Muscle of back (tissue), 11 donors: Measurements from ENCODE around the gene SPDYC. TPM values are rescaled to one million over a fixed set of nuclear protein-coding genes. Genes with fewer than 3 reads are reported as not detected.

Experiments used
- DNase-seq, 3 donors: peaks; one replicate each; pipeline versions ENCODE4 v3.0.0 to v3.0.0-alpha.2; 2013
- polyA plus RNA-seq, 10 donors: library from polyadenylated mRNA; unstranded; fragments of 120-200 nt; gene quantifications; one replicate each; pipeline ENCODE4 v1.2.1, GENCODE V29; 2013; ENCODE audit not compliant: insufficient read length in 10 of 10

SPDYC gene
- polyA plus RNA-seq, 10 donors = 0.17 to 0.20 TPM; not detected in 8

DNA sequence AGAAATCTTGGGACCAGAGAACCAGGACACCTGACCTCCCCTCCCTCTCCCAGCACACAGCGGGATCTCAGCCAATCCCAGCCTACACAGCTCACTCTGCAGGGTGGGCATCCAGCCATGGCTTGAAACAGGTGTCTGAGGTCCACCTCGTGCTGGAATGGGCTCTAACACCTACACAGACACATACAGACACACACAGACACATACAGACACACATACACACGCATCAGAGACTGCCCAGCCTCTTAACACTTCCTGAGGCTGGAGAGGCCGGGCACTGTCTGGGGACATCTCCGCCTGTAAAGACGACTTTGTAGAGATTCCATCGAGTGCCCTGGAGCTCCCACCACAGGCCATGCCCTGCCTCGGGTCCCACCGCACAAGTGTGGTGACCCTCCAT, 48.4 kb downstream of the SPDYC start:
- no peak for DNase-seq

DNA sequence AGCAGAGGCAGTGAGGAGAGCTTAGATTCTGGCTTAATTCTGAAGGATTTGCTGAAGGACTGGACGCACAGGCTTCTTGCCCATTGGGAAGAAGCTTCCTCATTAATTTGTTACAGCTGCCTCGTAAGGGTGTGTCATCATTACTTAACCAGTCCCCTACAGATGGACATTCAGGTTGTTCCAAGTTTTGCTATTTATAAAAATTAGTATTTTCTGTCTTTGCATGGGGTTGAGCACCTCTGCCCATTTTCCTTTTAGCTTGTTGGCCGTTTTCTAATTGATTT, 49.8 kb downstream of the SPDYC start:
- peak; percentile 20 to 65 (median 32) for DNase-seq

DNA sequence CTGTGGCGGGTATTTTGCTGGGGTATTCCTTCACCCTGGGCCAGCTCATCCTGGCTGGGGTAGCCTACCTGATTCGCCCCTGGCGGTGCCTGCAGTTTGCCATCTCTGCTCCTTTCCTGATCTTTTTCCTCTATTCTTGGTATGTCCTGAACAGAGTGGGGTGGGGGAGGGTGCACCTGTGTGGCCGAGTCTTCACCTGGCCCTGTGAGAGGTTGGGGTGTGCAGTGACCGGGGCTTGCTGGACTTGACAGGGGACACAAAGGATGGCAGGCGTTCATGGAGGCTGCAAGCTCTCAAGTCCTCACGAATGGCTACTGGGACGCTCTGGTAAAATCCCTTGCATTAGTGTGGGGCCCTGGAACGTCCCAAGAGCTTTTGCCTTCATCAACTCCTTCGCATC, 51.0 kb downstream of the SPDYC start:
- DNase-seq = no peak

Other genes with a start within 250 kb of the SPDYC start
- 10 to 100 TPM in 8 of 10 donors, 1 to 10 TPM in 2; 10.0 to 13.0 (median 11.3) TPM for gene PPP2R5B, start 245.5 kb upstream of the SPDYC start, polyA plus RNA-seq
- under 1 TPM in 2 of 10 donors, not detected in 8; 0.27 to 0.45 TPM for gene GPHA2, start 234.3 kb upstream of the SPDYC start, polyA plus RNA-seq
- under 1 TPM in 1 of 10 donors, not detected in 9; 0.20 TPM for gene MAJIN, start 198.1 kb upstream of the SPDYC start, polyA plus RNA-seq
- gene BATF2, start 173.3 kb upstream of the SPDYC start, polyA plus RNA-seq = 1 to 10 TPM in 6 of 10 donors, under 1 TPM in 4; 0.79 to 1.6 (median 1.1) TPM
- 10 to 100 TPM; 60.2 to 90.7 (median 76.5) TPM for gene ARL2, start 156.1 kb upstream of the SPDYC start, polyA plus RNA-seq
- gene SNX15, start 142.8 kb upstream of the SPDYC start, polyA plus RNA-seq = 10 to 100 TPM; 17.5 to 25.7 (median 22.5) TPM
- 10 to 100 TPM in 8 of 10 donors, 1 to 10 TPM in 2; 9.6 to 14.9 (median 12.1) TPM for gene SAC3D1, start 129.0 kb upstream of the SPDYC start, polyA plus RNA-seq
- gene NAALADL1, start 111.7 kb upstream of the SPDYC start, polyA plus RNA-seq = 1 to 10 TPM; 6.3 to 10.0 (median 7.6) TPM
- 10 to 100 TPM in 7 of 10 donors, 1 to 10 TPM in 3; 8.2 to 19.0 (median 10.9) TPM for gene CDCA5, start 86.2 kb upstream of the SPDYC start, polyA plus RNA-seq
- gene ZFPL1, start 86.0 kb upstream of the SPDYC start, polyA plus RNA-seq = 10 to 100 TPM; 16.9 to 27.3 (median 20.1) TPM
- 100 to 1,000 TPM in 7 of 10 donors, 10 to 100 TPM in 3; 75.4 to 150 (median 107) TPM for gene VPS51, start 74.0 kb upstream of the SPDYC start, polyA plus RNA-seq
- gene TM7SF2, start 58.4 kb upstream of the SPDYC start, polyA plus RNA-seq = 10 to 100 TPM in 5 of 10 donors, 1 to 10 TPM in 5; 6.4 to 12.8 (median 10.2) TPM
- 1 to 10 TPM; 3.6 to 5.8 (median 4.4) TPM for gene ZNHIT2, start 52.5 kb upstream of the SPDYC start, polyA plus RNA-seq
- 1,000 to 10,000 TPM in 4 of 10 donors, 100 to 1,000 TPM in 6; 706 to 1,181 (median 912) TPM for gene FAU, start 48.1 kb upstream of the SPDYC start, polyA plus RNA-seq
- 10 to 100 TPM; 17.5 to 26.5 (median 23.4) TPM for gene MRPL49, start 47.9 kb upstream of the SPDYC start, polyA plus RNA-seq
- gene SYVN1, start 35.7 kb upstream of the SPDYC start, polyA plus RNA-seq = 10 to 100 TPM; 37.4 to 45.1 (median 38.9) TPM
- 10 to 100 TPM; 65.5 to 83.6 (median 74.5) TPM for gene CAPN1, start 11.7 kb downstream of the SPDYC start, polyA plus RNA-seq
- gene POLA2, start 91.7 kb downstream of the SPDYC start, polyA plus RNA-seq = 10 to 100 TPM; 28.6 to 45.5 (median 34.7) TPM
- 10 to 100 TPM; 19.7 to 32.2 (median 27.1) TPM for gene CDC42EP2, start 144.6 kb downstream of the SPDYC start, polyA plus RNA-seq
- gene DPF2, start 163.6 kb downstream of the SPDYC start, polyA plus RNA-seq = 10 to 100 TPM; 44.0 to 59.0 (median 48.1) TPM
- under 1 TPM in 8 of 10 donors, not detected in 2; 0.10 to 0.22 (median 0.19) TPM for gene TIGD3, start 184.5 kb downstream of the SPDYC start, polyA plus RNA-seq
- gene SLC25A45, start 212.4 kb downstream of the SPDYC start, polyA plus RNA-seq = 1 to 10 TPM; 5.1 to 9.4 (median 6.2) TPM
- gene FRMD8, start 216.4 kb downstream of the SPDYC start, polyA plus RNA-seq = 10 to 100 TPM in 3 of 10 donors, 1 to 10 TPM in 7; 7.4 to 12.7 (median 9.2) TPM